Activated T-cell treated with anti-CD3 and anti-CD28 coated beads for 4 hours (primary cell): ENCODE measurements around the gene SMCO4.
"Not testable (repeated sequence)": the region's sequence is repeated elsewhere in the genome, so short reads cannot be mapped to it uniquely, and the experiment has no call there.

Source experiments
- DNase-seq: peaks from one replicate; pipeline ENCODE4 v3.0.0-alpha.2; 2020

Gene SMCO4, protein sequence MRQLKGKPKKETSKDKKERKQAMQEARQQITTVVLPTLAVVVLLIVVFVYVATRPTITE

DNA sequence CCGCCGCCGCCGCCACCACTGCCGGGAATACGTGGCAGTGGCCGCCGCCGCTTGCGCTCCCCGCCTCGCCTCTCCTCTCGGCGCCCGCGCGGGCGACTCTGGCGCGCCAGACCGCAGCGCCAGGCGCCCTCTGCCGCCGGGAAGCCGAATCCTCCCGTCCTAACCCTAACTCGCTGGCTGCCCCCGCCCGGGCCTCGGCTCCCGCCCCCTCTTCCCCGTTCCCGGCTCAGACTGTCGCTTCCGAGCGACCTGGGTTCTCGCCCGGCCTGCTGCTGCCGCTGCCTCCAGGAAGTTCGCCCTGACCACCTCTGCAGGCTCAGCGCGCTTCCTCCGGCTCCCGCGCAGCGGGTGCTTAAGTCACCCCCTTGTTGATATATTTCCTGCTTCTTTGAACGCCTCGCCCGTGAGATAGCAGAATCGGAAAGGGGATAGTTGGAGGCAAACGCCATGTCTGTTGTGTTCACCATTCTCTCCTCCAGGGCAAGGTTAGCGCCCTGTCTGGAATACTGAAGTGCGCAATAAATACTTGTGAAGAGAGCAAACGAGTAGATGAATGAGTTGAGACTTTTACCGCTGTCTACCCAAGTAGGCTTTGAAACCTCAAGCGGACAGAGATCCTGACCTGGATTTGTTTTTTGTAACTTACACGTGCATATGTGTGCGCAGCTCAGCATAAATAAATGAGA lies at the start of gene SMCO4:
Gene SMCO4, minus strand, starts transcription at position 100 of the 686 bp plus-strand sequence. CDS start 64,202 bp downstream, outside the sequence.
- peak; percentile 48 for DNase-seq

DNA sequence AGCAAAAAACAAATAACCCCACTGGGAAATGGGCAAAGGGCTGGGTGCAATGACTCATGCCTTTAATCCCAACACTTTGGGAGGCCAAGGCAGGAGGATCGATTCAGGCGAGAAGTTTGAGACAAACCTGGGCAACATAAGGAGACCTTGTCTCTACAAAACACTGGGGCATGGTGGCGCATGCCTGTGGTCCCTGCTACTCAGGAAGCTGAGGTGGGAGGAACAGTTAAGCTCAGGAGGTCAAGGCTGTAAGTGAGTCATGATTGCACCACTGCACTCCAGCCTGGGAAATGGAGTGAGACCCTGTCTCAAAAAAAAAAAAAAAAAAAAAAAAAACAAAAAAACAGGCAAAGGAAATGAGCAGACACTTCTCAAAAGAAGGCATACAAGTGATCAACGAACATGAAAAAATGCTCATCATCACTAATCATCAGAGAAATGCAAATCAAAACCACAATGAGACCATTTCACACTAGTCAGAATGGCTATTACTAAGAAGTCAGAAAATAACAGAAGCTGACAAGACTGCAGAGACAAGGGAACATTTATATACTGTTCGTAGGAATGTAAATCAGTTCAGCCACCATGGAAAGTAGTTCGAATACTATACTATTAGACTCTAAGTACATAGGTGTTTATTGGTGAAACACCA lies 48.2 kb upstream of the SMCO4 start:
- DNase-seq = no peak

- DNase-seq = no peak
Measured at GRCh38 chr11:93589347-93589746, 46.2 kb upstream of the SMCO4 start.

DNA sequence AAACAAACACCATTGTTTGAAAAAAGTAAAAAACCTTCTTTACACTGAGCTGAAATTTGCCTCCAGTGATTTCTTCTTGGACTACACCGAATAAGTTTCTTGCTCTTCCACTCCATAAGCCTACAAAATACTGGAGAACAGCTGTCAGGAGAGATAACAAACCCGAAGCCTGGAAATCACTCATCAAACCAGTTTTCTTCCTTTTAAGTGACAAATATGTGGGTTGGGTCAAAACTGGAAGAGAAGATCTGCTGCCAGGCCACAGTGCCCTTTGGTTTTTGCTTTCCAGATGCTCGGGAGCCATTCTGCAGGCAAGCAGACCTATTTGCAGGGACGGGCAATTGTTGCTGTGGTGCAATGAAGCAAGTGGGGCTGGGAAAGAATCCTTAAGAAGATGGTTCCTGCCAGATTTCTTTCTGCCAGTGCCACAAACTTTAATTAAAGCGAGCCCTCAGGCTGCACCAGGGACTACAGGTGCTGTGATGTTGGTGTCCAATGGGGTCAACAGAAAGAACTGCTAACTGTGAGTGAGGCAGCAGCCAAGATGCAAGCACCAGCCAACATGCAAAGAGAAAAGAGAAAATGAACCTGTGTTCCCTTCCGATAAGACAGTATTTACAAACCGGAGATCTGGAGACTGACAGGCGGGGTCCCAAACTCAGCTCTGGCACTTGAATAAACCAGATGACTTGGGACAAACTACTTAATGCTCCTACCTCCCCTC lies 44.8 kb upstream of the SMCO4 start:
- no peak for DNase-seq

DNA sequence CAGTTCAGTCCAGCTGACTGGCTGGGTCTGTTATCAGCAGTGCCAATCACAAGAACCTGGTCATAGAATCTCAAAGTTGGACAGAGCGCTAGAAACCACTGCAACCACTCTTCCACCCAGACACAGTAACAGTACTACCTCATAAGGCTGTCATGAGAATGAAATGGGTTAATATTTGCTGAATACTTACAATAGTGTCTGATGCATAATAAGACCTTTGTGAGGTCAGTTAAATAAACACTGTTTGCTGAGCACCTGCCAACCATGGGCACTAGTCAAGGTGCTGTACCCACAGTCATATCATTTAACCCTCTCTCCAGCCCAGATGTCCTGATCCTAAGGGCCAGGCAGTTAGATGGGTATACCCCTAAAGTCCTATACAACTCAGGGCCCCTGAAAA lies 44.2 kb upstream of the SMCO4 start:
- DNase-seq = not testable (repeated sequence)

- no peak for DNase-seq
Measured at GRCh38 chr11:93585758-93586157, 42.6 kb upstream of the SMCO4 start.

DNA sequence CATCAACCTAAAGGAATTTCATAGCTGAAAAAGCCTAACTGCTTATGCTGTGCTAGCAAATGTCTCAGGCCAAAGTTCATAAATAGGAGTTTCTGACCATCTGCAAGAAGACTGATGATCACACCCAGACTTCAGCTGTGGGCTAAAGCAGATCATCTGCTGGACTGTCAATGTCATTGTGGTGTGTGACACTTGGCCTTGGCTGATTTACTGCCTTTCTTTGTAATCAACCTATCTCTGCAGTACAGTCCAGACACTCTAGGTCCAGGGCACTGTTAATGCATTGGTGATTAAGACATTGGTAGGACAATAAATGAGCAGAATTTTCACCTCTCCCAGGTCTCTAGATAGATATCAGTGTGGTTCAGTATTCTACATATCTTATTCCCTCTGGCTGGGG lies 40.3 kb upstream of the SMCO4 start:
- no peak for DNase-seq

- no peak for DNase-seq
Measured at GRCh38 chr11:93579187-93579751, 36.1 kb upstream of the SMCO4 start.

- DNase-seq = no peak
Measured at GRCh38 chr11:93577286-93577685, 34.1 kb upstream of the SMCO4 start.

- DNase-seq = not testable (repeated sequence)
Measured at GRCh38 chr11:93576870-93577269, 33.7 kb upstream of the SMCO4 start.

DNA sequence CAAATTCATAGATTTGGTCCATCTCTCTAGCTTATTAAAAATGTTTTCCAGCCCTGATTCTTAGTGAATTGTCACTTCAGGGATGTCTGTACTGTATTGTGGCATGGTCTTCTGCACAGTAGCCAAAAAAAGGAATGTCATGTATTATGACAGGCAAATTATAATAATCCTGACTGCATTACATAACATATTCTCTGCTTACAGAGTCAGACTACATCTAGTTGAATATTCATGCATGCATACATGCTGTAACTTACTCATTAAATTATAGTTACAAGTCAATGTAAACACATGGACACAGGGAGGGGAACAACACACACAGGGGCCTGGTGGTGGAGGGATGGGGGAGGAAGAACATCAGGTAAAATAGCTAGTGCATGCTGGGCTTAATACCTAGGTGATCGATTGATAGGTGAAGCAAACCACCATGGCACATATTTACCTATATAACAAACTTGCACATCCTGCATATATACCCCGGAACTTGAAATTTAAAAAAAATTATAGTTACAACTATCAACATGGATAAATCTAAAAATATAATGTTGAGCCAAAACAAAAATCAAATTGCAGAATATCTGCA lies 31.5 kb upstream of the SMCO4 start:
- no peak for DNase-seq

DNA sequence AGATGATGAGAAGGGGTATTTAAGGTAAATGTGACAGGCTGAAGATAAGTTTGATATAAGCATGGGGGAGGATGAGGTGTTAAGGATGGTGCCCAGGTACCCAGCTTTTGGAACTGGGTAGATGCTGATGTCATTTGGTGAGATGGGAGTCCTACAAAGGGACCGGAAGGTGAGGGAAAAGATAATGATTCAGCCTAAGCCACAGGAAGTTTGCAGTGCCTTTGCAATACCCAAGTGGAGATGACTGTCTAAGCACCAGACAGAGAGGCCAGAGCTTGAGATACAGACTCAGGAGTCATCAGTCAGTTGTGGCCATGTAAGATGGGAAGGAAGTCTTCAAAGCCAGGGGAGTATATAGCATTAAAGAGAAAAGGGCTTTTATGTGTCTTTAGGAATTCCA lies 30.0 kb upstream of the SMCO4 start:
- DNase-seq = no peak

GRCh38 chr11:93572621-93573020 lies 29.4 kb upstream of the SMCO4 start:
- DNase-seq = no peak

DNA sequence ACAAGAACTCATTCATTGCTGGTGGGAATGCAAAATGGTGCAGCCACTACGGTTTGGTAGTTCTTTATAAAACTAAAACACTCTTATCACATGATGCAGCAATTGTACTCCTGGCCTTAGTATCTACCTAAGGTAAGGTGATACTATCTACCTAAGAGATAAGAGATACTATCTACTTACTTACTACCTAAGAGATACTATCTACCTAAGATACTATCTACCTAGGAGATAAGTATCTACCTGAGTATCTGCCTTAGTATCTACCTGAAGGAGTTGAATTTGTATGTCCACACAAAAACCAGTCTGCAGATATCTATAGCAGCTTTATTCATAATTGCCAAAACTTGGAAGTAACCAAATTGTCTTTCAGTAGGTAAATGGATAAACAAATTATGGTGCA lies 29.0 kb upstream of the SMCO4 start:
- no peak for DNase-seq

GRCh38 chr11:93571612-93572011 lies 28.4 kb upstream of the SMCO4 start:
- no peak for DNase-seq

GRCh38 chr11:93570759-93571413 lies 27.7 kb upstream of the SMCO4 start:
- DNase-seq = no peak

GRCh38 chr11:93569496-93569895 lies 26.3 kb upstream of the SMCO4 start:
- DNase-seq = no peak

DNA sequence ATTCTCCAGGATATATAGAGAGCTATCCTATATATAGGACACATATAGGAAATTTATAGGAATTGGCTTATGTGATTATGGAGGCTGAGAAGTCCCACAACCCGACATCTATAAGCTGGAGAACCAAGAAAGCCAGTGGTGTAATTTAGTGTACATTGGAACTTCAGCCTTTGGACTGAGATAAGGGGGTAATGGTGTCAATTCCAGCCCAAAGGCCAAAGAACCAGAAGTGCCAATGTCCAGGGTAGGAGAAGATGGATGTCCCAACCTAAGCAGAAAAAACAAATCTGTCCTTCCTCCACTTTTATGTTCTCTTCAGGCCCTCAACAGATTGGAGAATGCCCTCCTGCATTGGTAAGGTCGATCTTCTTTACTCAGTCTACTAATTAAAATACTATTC lies 25.5 kb upstream of the SMCO4 start:
- DNase-seq = no peak

GRCh38 chr11:93567401-93567895 lies 24.3 kb upstream of the SMCO4 start:
- DNase-seq = no peak

DNA sequence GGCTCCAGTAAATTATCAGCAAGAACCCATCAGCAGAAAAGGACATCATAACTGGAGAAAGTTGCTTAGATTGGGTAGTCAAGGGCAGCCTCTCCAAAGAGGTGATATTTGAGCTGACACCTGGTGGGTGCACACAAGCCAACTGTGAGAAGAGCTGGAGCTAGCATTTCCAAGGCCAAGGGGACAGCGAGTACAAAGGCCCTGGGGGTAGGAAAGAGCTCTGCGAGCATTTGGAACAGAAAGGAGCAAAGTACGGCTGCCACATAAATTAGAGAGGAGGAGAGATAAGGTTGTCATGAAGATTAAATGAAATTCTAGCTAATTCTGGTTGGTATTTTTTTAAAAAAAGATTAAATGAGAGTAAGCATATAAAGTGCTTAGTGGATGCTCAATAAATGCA lies 21.7 kb upstream of the SMCO4 start:
- DNase-seq = no peak

- DNase-seq = no peak
Measured at GRCh38 chr11:93563857-93564256, 20.7 kb upstream of the SMCO4 start.

DNA sequence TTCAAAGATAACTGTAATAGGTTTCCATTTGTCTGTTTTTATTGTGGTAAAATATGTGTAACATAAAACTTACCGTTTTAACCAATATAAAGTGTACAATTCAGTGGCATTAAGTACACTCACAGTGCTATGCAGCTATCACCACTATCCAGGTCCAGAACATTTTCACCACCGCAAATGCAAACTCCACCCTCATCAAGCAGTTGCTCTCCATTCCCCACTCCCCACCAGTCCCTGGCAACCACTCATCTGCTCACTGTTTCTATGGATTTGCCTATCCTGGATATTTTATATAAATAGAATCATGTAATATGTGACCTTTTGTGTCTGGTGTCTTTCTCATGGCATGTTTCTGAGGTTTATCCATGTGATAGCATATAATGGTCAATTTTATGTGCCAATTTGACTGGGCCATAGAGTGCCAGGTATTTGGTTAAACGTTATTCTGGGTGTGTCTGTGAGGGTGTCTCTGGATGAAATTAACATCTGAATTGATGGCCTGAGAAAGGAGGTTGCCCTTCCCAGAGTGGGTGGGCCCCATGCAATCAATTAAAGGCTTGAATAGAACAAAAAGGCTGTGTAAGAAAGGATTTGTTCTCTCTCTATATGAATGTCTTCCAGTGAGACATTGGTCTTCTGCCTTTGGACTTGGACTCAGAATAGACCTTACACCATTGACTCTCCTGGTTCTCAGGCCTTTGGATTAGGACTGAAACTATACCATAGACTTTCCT lies 17.2 kb upstream of the SMCO4 start:
- DNase-seq = no peak
